ENCODE measurements around the gene PITX2. TPM values are rescaled to one million over a fixed set of nuclear protein-coding genes. Genes with fewer than 3 reads are reported as not detected.

The PITX2 gene
- total RNA-seq, 4 donors from 2014 or later, result 0.28 to 0.36 TPM; not detected in 2

- DNase-seq (ENCODE audit: low spot score) (no peak), ATAC-seq (ENCODE audit: low FRiP score) (peak; percentile 60)
- TF ChIP-seq CTCF (IDR thresholded peaks at IDR 0.05), result no peak
Observed at GRCh38 chr4:110636680-110637407, 14.0 kb upstream of the PITX2 start.

- ATAC-seq (ENCODE audit: low FRiP score) (no peak), DNase-seq (ENCODE audit: low spot score) (no peak)
- TF ChIP-seq CTCF (IDR thresholded peaks at IDR 0.05), result no peak
Observed at GRCh38 chr4:110636171-110636679, 13.3 kb upstream of the PITX2 start.

- TF ChIP-seq CTCF (IDR thresholded peaks at IDR 0.05), result no peak
- ATAC-seq (ENCODE audit: low FRiP score) (no peak), DNase-seq (ENCODE audit: low spot score) (no peak)
Observed at GRCh38 chr4:110635163-110635865, 12.4 kb upstream of the PITX2 start.

GRCh38 chr4:110634350-110635162 is 11.7 kb upstream of the PITX2 start:
- no peak for ATAC-seq (ENCODE audit: low FRiP score)
- no peak for TF ChIP-seq CTCF (IDR thresholded peaks at IDR 0.05)

DNA sequence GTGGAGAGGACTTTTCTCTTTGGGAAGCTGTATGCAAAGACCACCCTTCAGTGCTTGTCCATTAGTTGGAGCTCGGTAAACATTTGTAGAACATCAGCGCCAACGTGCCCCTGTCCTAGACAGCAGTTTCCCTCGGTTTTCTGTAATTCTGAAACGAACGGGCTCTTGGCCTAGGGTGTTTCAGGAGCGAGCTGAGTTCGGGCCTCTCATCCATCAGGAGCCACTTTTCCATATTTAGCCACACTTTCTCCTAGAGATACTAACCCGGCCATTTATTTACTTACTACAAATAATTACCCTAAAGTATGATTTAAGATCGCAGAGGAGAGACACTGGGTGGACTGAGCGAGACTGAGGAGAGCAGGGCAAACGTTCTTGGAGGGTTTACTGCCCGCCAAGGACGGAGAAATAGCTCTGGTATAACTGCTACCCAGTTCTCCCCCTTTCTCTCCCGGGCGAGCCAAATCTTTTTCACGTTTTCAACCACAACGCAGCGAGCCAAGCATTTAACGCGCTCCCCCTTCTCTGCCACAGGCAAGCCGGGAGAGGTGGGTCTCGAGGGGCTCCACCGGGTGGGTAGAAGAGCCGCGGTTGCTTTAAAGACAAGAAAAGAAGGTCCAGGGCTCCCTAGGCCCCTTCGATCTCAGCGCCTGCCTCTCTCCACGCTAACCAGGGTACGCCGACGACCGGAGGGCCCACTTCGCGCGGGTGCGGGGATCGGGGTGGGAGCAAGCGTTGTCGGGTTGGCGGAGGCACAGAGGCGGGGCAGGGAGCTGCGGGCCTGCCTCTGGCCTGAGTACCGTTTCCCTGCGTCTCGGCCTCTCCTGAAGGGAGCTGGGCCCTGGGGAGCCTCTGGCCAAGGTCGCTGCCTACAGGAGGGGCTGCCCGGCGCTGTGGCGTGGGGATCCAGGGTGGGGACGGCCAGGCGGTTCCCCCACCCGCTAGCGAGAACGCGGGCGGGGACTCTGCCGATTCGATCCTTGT is 10.8 kb upstream of the PITX2 start:
- no peak for TF ChIP-seq CTCF (IDR thresholded peaks at IDR 0.05)
- no peak for DNase-seq (ENCODE audit: low spot score)
- no peak for ATAC-seq (ENCODE audit: low FRiP score)

More at GRCh38 chr4:110634350-110635162, 11.7 kb upstream of the PITX2 start:
- no peak for DNase-seq (ENCODE audit: low spot score)

Measured in omental fat pad (tissue), 4 donors.